Measurements from ENCODE around the gene GREB1.

Gene GREB1

GRCh38 chr2:11581124-11581796, 47.4 kb downstream of the GREB1 start:
- Histone ChIP-seq H4K20me1 (ENCODE audit: low read depth, low read length) (no peaks in the 10 kb centered on the region), H3K9ac (ENCODE audit: low read length) (no peak overlapping the region), H3K36me3 (ENCODE audit: low read length) (no peaks in the 10 kb centered on the region), H3K4me2 (ENCODE audit: low read depth, low read length, poor library complexity, severe bottlenecking) (no peak overlapping the region), H3K79me2 (ENCODE audit: insufficient read depth, low read length) (no peaks in the 10 kb centered on the region), H3F3A (ENCODE audit: insufficient read depth) (no peaks in the 10 kb centered on the region), H2AFZ (ENCODE audit: low read depth, low read length, severe bottlenecking) (no peak overlapping the region), H3K27ac (ENCODE audit: low read depth, low read length) (no peak overlapping the region), H3K27me3 (ENCODE audit: low read length) (no peaks in the 10 kb centered on the region), H3K9me2 (replicated peaks; ENCODE audit: insufficient read depth, low read length) (no peaks in the 10 kb centered on the region), H3K9me3 (ENCODE audit: insufficient read depth, low read length) (no peaks in the 10 kb centered on the region), H3K4me3 (ENCODE audit: insufficient read depth, low read length, poor library complexity, severe bottlenecking) (no peak overlapping the region)
- TF ChIP-seq EZH2phosphoT487 (conservative IDR thresholded peaks at IDR 0.05; ENCODE audit: low read length) = no peak
- TF ChIP-seq, protein P1, sequence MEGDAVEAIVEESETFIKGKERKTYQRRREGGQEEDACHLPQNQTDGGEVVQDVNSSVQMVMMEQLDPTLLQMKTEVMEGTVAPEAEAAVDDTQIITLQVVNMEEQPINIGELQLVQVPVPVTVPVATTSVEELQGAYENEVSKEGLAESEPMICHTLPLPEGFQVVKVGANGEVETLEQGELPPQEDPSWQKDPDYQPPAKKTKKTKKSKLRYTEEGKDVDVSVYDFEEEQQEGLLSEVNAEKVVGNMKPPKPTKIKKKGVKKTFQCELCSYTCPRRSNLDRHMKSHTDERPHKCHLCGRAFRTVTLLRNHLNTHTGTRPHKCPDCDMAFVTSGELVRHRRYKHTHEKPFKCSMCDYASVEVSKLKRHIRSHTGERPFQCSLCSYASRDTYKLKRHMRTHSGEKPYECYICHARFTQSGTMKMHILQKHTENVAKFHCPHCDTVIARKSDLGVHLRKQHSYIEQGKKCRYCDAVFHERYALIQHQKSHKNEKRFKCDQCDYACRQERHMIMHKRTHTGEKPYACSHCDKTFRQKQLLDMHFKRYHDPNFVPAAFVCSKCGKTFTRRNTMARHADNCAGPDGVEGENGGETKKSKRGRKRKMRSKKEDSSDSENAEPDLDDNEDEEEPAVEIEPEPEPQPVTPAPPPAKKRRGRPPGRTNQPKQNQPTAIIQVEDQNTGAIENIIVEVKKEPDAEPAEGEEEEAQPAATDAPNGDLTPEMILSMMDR (IDR thresholded peaks at IDR 0.05; ENCODE audit: insufficient read depth, low read length, poor library complexity, severe bottlenecking) = no peak

- TF ChIP-seq, protein P1 (IDR thresholded peaks at IDR 0.05; ENCODE audit: insufficient read depth, low read length, poor library complexity, severe bottlenecking) = no peak
- TF ChIP-seq EZH2phosphoT487 (conservative IDR thresholded peaks at IDR 0.05; ENCODE audit: low read length) = no peak
- no peak overlapping the region for H3K4me2 ChIP-seq (ENCODE audit: low read depth, low read length, poor library complexity, severe bottlenecking)
These were observed 48.2 kb downstream of the GREB1 start for GRCh38 chr2:11581797-11582611.

GRCh38 chr2:11582612-11582861, 48.7 kb downstream of the GREB1 start:
- no peaks in the 10 kb centered on the region for H3K36me3 ChIP-seq (ENCODE audit: low read length)
- TF ChIP-seq, protein P1 (IDR thresholded peaks at IDR 0.05; ENCODE audit: insufficient read depth, low read length, poor library complexity, severe bottlenecking) = no peak
- TF ChIP-seq EZH2phosphoT487 (conservative IDR thresholded peaks at IDR 0.05; ENCODE audit: low read length) = no peak
- no peaks in the 10 kb centered on the region for H4K20me1 ChIP-seq (ENCODE audit: low read depth, low read length)
- no peaks in the 10 kb centered on the region for H3K27me3 ChIP-seq (ENCODE audit: low read length)
- no peak overlapping the region for H3K27ac ChIP-seq (ENCODE audit: low read depth, low read length)
- no peak overlapping the region for H2AFZ ChIP-seq (ENCODE audit: low read depth, low read length, severe bottlenecking)
- H3F3A ChIP-seq (ENCODE audit: insufficient read depth) = no peaks in the 10 kb centered on the region
- no peak overlapping the region for H3K9ac ChIP-seq (ENCODE audit: low read length)
- no peaks in the 10 kb centered on the region for H3K9me2 ChIP-seq (replicated peaks; ENCODE audit: insufficient read depth, low read length)
- no peaks in the 10 kb centered on the region for H3K79me2 ChIP-seq (ENCODE audit: insufficient read depth, low read length)
- H3K9me3 ChIP-seq (ENCODE audit: insufficient read depth, low read length) = no peaks in the 10 kb centered on the region
- no peak overlapping the region for H3K4me3 ChIP-seq (ENCODE audit: insufficient read depth, low read length, poor library complexity, severe bottlenecking)
- no peak overlapping the region for H3K4me2 ChIP-seq (ENCODE audit: low read depth, low read length, poor library complexity, severe bottlenecking)

More at GRCh38 chr2:11581797-11582611, 48.2 kb downstream of the GREB1 start:
- Histone ChIP-seq H3K79me2 (ENCODE audit: insufficient read depth, low read length) (no peaks in the 10 kb centered on the region), H3K36me3 (ENCODE audit: low read length) (no peaks in the 10 kb centered on the region), H3K9ac (ENCODE audit: low read length) (no peak overlapping the region), H3K9me3 (ENCODE audit: insufficient read depth, low read length) (no peaks in the 10 kb centered on the region), H3K4me3 (ENCODE audit: insufficient read depth, low read length, poor library complexity, severe bottlenecking) (no peak overlapping the region), H4K20me1 (ENCODE audit: low read depth, low read length) (no peaks in the 10 kb centered on the region), H3K27me3 (ENCODE audit: low read length) (no peaks in the 10 kb centered on the region), H3K27ac (ENCODE audit: low read depth, low read length) (no peak overlapping the region), H3F3A (ENCODE audit: insufficient read depth) (no peaks in the 10 kb centered on the region), H2AFZ (ENCODE audit: low read depth, low read length, severe bottlenecking) (no peak overlapping the region), H3K9me2 (replicated peaks; ENCODE audit: insufficient read depth, low read length) (no peaks in the 10 kb centered on the region)
